GM21825 (cell line): ENCODE results near the gene LARGE1.

Source experiments
- ATAC-seq: cut with Tn5 transposase; IDR thresholded peaks from one replicate; pipeline ENCODE4 v1.9.1; 2021; ENCODE audit warnings: mild to moderate bottlenecking, moderate library complexity; ENCODE audit not compliant: unreplicated experiment

LARGE1 gene

DNA sequence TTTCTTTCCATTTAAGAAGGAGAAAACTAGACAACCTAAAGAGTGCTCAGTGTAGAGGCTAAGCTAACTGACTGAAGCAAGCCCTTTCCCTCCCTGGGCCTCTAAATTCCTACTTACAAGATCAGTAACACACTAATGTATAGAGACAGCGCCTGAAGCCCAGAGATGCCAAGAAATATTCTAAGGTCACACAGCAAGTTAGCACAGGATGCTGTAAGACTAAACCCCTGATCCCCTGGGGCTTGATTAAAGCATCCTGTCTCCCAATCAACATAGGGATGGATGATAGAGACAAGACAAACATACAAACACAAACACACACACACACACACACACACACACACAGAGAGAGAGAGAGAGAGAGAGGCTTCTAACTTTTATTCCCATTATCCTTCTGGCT is 5.6 kb downstream of the LARGE1 start:
- ATAC-seq: no peak

DNA sequence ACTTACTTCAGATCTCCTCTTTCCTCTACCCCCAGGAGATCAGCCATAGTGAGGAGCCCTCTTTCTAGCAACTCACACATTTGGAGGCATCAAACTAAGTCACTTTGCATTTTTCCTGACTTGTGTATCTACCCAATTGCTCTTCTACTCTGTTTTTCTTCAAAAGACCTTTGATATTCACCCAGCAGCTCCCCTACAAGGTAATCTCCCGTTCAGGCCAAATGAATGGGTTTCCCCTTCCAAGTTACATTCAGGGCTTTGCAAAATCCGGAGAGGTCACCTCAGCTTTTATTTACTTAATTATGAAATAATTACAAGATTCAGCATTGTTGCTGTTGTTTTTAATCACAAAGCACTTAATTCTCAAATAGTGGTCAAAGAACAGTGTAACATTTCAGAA is 6.1 kb downstream of the LARGE1 start:
- no peak for ATAC-seq

DNA sequence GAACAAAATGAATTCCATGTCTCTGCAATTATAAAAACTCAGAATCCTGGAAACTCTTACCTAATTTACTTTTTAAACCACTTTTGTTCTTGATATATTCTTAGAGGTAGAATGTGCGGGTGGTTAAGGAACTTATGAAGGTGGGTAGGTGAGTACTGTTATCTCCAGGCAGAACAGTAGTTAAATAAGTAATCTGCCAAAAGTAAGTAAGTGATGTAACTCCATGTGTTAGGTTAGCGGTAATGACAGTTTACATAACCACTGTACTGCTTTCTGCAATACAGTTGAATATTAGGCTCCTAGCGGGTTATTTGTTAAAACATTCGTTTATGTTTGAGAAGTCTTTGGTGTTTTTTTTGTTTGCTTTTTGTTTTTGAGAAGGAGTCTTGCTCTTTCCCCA is 7.1 kb downstream of the LARGE1 start:
- no peak for ATAC-seq

DNA sequence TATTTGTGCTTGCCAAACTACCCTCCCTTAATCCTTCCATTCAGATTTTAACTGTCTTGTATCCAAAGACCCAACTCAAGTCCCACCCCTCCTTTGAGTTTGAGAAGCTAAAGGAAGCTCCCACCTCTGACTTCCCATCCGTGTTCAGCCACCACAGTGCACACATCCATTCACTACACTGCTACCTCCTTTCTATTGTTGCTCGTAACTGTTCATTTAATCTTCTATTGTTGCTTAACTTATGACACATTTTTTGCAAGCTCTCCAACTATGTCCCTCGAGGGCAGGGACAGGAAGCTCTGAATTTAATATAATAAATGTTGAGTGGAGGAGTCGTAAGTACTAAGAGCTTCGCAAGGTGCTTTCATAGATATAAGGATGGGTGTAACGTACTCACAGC is 10.4 kb downstream of the LARGE1 start:
- no peak for ATAC-seq

DNA sequence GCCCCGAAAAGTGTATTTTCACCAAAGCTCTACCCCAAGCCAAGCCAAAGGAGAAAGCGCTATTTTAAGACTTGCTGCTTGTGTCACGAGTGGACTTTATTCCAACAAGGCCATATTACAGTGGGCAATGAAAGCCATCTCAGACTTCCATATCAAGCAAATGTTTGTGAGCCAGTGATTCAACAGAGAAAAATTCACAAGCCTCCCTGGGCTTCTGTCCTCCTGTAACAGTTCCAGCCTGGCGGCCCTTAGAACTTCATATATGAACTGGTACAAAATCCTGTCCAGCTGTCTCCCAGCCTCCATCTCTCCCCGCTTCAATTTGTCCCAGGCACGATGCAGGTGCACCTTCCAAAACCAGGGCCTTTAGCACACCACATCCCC is 11.2 kb downstream of the LARGE1 start:
- no peak for ATAC-seq

DNA sequence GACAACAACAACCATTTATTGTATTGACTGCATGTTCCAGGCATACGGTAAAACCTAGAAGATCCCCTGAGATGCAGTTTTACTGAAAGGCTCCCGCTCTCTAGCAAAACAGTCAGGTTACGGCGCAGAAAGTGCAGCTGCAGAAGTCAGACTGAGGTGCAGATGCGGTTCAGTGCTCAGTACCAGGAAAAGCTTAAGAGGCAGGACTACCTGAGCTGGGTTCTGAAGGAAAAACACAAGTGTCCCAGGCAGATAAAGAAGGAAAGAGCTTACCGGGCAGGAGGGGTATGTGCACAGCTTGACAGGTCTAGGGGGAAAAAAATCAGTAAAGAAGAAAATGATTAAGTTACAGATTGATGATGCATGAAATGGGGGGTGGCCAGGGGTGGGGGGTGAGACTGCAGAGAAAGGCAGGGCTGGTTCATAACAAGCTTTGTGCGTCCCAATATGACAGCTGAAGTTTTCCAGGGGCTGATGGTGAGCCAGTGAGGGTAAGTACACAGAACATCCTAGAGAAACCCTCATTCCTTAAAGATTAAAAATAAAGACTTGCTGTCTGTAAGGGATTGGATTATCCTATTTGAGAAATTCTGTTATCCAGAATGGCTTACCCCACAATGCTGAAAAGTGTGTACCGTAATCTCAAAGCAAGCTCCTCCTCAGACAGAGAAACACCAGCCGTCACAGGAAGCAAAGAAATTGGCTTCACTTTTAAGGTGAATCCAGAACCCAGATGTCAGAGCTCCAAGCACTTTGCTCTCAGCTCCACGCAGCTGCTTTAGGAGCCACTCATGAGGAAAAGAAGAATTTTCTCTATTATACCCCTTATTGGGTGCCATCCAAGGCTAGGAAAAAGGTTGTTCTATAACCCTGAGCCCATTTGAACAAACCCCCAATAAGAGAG is 11.9 kb downstream of the LARGE1 start:
- ATAC-seq: no peak

DNA sequence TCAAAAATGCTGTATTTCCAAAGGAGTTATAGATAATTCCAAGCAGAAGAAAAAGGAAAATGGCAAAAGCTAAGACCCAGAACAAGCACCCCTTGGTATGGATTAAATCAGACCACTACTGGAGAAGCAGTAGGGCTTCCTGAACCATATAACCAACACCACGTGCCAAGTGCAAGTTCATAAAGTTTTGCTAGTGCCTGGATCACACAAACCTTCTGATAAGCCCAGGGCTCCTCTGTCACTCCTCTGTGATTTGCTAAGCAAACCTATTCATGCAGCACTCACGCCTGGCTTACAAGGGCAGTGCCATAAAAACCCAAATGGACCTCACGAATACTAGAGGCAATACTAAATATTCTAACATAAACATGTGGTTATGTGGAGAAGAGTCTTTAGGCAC is 13.3 kb downstream of the LARGE1 start:
- no peak for ATAC-seq

DNA sequence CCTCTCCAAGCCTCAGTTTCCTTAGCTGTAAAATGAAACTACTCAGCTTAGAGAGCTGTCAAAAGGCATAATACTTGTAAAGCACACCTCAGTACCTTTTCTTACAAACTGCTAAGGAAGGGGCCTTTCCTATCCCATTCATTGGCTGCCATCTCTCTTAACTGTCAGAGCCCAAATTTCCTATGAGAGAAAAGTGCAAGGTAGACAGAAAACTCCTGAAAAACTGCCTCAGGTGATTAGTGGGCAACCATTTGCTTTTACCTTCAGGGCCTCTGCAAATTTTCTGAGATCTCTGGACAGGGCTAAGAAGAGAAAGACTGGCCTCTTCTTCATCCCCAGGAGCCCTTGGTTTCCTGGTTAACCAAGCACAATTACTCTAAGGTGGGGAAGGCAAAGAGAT is 13.8 kb downstream of the LARGE1 start:
- no peak for ATAC-seq

DNA sequence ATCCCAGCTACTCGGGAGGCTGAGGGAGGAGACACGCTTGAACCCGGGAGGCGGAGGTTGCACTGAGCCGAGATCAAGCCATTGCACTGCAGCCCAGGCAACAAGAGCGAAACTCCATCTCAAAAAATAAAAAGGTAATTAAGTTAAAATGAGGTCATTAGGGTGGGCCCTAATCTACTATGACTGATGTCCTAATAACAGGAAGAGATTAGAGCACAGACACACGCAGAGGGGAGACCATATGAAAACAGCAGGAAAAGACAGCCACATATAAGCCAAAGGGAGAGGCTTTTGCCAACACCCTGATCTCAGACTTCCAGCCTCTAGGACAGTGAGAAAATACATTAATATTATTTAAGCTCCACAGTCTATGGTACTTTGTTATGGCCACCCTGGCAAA is 17.3 kb downstream of the LARGE1 start:
- no peak for ATAC-seq

DNA sequence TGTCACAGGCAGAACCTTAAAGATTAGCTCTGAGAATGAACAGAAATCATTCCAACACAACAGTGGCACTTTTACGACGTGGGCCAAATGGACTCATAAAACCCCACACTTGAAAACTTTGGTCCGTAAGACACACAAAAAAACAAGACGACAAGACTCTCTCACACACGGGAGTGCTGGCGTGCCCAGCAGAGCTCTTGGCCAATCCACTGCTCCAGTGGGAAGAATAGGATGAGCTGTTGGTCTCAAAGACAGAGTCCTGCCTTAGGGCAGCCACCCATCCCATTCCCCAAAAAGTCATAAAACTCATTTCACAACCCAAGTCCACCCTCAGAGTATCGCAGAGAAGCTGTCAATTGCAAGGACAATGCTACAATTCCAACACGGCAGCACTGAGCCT is 18.2 kb downstream of the LARGE1 start:
- no peak for ATAC-seq

DNA sequence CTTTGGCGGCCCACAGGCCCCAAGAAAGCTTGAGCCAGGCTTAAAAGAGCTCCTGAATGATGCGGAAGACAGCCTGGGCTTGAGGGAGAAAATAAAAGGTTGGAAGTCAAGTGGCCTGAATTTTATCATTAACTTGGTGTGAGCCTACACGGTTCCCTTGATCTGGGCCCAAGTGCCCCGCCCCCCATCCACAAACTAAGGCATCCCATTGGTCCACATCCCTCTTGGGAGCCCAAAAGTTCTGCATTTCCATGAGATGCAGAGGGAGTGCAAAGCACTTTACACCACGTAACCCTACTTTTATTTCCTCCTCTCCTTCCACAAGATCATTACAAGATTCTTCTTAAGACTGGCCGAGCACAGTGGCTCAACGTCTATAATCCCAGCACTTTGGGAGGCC is 22.2 kb downstream of the LARGE1 start:
- no peak for ATAC-seq

DNA sequence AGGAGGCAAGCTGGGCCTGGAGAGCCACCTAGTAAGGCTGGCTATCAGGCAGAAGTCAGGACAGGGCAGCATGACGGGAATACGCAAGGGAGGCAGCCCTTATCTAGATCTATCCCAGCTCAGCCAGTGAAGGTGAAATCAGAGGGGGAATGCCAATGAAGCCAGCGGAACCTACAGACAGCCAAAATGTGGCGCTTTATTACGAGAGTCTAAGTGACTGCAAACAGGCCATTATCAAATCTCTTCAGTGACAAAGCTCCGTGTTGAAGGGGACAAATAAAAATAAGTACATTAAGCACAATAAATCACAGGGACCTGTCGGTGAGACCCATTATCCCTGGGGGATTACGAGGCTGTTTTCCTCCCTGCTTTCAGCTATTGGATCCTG is 22.8 kb downstream of the LARGE1 start:
- ATAC-seq: no peak

DNA sequence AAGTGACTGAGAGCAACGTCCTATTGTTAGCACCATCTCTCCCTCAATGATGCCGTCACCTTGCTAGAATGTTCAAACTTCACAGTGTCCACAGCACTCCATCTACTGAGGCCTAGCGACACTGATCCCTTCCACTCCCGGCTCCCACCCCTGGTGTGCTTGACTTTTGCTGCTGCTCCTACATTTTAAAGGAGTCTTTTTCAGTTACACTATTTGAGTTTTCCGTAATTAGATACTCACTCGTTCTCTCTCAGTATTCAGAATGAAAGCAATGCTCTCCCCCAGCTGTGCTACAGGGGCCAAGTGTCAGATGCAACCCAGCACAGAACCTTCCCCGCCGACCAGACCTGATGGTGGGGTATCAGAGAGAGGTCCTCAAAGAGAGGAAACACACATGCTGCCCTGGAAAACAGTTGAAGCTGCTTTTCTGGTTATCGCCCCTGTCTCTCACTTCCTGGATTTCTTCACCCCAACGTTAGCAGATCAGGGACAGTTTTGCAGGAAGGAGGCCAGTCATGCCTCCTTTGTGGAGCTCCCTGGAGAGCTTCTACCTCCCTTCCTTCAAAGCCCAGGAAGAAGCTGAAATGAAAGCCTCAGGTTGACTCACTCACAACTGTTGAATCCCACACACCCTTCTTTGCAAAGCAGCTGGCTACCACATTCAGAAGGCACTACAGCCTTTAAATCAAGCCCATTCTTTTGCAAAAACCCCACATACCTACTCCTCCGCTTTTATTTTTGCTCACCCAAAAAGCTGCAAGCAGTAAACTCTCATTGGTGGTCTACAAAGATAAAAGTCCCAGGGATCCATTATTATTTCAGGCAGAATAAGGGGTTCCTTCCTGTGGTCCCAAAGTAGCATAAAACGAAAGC is 23.5 kb downstream of the LARGE1 start:
- ATAC-seq: no peak

DNA sequence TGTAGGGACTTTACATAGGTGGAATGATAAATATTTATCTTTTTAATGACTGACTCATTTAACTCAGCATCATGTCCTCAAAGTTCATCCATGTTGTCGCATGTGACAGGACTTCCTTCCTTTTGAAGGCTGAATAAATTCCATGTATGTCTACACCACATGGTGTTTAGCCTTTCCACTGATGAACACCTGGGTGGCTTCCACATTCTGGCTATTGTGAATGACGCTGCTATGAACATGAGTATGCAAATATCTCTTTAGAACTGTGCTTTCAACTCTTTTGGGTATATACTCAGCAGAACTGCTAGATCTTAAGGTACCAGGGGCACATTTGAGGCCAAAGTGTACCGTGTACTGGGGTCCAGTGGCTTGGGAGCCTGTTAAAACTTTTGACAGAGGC is 24.1 kb downstream of the LARGE1 start:
- no peak for ATAC-seq

DNA sequence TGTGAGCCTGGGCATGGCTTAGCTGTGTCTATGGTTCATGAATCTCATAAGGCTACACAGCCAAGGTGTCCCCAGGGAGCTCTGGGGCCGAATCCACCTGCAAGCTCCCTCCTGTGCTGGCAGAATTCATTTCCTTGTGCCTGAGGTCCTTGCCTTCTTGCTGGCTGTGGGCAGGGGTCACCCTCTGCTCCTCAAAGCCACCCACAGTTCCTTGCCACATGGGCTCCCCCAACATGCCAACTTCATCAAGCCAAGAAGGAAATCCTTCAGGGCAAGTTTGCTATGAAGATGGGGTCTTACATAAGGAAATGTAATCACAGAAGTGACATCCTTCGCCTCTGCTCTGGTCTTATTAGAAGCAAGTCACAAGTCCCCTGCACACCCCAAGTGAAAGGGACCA is 24.8 kb downstream of the LARGE1 start:
- no peak for ATAC-seq

DNA sequence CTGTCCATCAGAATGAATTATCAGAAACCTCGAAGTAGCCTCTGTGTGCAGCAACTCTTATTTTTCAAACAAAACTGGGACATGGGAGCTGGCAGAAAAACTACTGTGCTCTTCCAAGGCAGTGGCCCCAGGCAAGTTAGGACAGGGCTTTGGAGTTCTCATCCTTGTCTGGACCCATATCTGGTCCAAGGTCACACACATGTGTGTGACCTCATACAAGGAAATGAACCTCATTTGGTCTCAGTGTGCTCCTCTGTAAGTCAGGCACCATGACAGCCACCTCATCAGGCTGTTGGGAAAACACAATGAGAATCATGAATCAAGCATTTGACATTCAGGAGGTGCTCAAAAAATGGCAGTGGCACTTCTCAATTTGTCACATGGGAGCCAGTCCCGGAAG is 25.8 kb downstream of the LARGE1 start:
- no peak for ATAC-seq

DNA sequence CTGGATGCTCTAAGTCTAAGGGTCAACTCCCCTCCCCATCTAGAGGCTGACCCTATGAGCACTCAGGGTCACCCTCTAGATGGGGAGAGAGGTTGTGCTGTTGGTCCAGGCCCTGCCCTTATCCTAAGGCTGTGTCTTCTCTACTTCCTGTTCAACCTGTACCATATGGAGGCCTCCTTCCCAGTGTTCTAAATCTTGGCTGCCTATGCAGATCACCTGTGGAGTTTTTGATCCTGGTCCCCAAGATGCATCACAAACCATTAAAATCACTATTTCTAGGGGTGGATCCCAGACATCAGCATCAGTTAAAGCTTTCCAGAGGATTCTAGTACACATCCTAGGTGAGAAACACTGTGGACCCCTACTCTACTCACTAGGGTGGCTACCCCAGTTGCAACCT is 26.2 kb downstream of the LARGE1 start:
- no peak for ATAC-seq

DNA sequence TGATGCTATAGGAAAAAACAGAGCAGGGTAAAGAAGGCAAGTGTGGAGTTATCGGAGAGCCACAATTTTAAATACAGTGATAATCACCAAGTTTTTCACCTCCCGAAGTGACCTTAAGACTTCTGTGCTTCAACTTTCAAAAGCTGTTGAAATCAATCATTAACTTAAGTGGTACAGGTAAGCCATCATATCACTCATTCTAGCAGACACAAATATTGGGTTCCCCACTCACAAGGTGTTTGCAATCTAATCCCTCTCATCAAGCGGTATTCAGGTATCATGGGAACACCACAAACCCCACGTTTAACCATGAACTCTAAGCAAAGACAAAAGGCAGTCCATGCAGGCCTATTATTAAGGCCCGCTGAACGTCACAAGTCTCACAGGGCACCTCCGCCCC is 26.8 kb downstream of the LARGE1 start:
- no peak for ATAC-seq

DNA sequence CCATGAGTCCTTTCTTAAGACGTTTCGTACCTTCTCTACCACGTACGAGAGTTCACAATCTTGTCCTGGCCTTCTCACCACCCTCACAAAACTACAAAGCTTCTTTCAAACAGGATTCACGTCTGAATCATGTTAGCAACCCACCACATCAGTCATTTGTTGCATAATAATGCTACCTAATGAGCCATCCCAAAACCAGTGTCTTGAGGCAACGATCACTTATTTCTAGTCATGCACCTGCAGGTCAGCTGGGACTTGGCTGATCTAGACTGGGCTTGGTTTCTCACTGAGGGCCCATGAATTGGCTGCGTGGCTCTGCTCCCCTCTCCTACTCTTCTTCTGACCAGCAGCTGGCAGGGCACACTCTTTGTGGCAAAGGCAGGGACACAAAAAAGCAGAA is 28.3 kb downstream of the LARGE1 start:
- ATAC-seq: no peak

DNA sequence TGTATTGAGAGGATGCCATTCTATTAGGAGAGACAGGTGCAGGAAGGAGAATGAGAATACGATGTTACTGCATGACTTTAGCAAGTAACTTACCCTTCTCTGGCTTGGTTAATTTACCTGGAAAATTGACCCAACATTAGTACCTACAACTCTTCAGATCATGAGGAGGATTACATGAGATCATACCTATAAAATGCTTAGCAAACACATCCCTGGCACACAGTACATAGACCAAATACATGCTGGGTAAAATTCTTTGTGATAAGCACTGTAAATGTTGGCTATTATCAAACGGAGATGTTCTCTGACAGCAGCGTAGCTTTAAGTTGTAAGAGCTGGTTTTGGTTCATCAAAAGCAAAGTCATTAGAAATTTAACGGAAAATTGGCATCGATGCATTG is 28.8 kb downstream of the LARGE1 start:
- ATAC-seq: no peak

DNA sequence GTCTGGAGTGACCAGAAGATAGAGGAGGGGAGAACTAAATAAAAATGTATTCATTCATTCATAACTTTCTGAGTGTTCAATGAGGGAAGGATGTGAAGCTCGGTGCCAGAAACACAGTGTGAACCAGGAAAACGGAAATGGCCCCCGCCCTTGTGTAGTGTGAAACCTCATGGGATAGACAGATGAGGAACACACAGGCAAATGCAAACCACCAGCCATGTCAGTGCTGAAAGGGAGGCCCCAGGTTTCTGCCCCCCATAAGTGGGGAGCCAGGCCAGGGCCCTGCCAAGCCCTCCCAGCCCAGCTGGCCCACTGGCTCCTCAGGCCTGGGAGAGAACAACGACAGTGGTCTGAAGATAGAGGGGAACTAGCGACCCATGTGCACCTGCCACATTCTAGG is 30.5 kb downstream of the LARGE1 start:
- no peak for ATAC-seq

DNA sequence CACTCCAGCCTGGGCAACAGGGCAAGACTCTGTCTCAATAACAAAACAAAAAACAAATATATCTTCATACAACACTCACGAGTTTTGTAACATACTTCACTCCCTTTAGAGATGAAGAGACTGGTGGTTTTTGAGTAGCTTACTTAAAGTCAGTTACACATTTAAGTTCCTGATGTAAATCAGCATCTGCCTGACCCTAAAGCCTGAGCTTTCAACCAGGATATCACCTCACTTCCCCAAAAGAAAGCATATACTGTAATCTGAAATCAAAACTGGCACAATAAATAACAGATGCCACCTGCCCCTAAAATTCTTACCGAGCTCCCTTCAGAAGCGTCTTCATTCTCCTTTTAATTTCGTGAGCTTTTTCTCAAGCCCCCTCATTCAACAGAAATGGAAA is 31.5 kb downstream of the LARGE1 start:
- ATAC-seq: no peak
